Adrenal gland (tissue), 12 donors: ENCODE data around the gene ANKRD55. TPM values are rescaled to one million over a fixed set of nuclear protein-coding genes. Genes with fewer than 3 reads are reported as not detected.

Experiments
- DNase-seq, 7 donors: peaks; one replicate each; pipeline ENCODE4 v3.0.0-alpha.2; 2019 to 2020
- H3K27ac ChIP-seq, 5 donors: fragments of 200-600 bp; sonication (generic) in 4 of 5; 1 replicate in 3 of 5; 2 replicates in 2 of 5; pipeline versions ENCODE4 v1.5.1 to v1.8.0; 2016 to 2020; ENCODE audit warnings: mild to moderate bottlenecking in 1 of 5
- H3K27me3 ChIP-seq: fragments of 200-600 bp; 2 replicates; pipeline ENCODE4 v1.8.0; 2021
- H3K36me3 ChIP-seq, 2 donors: fragments of 200-600 bp; replicated peaks in 1 of 2; 1 replicate in 1 of 2; 2 replicates in 1 of 2; pipeline versions ENCODE4 v1.5.1 to v1.8.0; 2018 to 2022
- H3K4me1 ChIP-seq, 2 donors: fragments of 200-600 bp; replicated peaks in 1 of 2; 1 replicate in 1 of 2; 2 replicates in 1 of 2; pipeline versions ENCODE4 v1.5.1 to v1.8.0; 2018 to 2021
- H3K4me3 ChIP-seq, 4 donors: fragments of 200-600 bp; sonication (generic) in 3 of 4; one replicate each; pipeline ENCODE4 v1.5.1; 2016 to 2018
- H3K9me3 ChIP-seq, 3 donors: fragments of 200-600 bp; sonication (generic) in 1 of 3; replicated peaks in 1 of 3; 1 replicate in 2 of 3; 2 replicates in 1 of 3; pipeline versions ENCODE4 v1.5.1 to v1.8.0; 2016 to 2021
- POLR2A ChIP-seq, 2 donors: fragments of 450-650 bp; IDR thresholded peaks; one replicate each; pipeline ENCODE4 v1.6.1; 2017; ENCODE audit warnings: antibody characterized with exemption in 2 of 2, mild to moderate bottlenecking in 2 of 2, moderate library complexity in 1 of 2
- WGBS, 4 donors: extraction: QIAGEN DNeasy Blood & Tissue Kit in 2 of 4; methylation state at CpG; one replicate each; pipeline versions ENCODE4 v1.1.5 to v1.1.7; 2013 to 2017; 5-methylcytosine and 5-hydroxymethylcytosine counted together
- intact Hi-C, 2 donors: fragments of 100-400 bp; cut with DNase I; formaldehyde crosslinking; loops; one replicate each; pipeline versions ENCODE4 v1.14.1 to v1.15.0; 2022 to 2023
- polyA plus RNA-seq, 3 donors: library from polyadenylated mRNA; stranded (reverse); fragments of 200-250 nt in 2 of 3; fragments of 350-450 nt in 1 of 3; fragmentation: Illumina TruSeq in 1 of 3; extraction: RNeasy Lipid Tissue Mini Kit (QIAGEN cat#74804) in 1 of 3; gene quantifications; one replicate each; pipeline ENCODE4 v1.2.3, GENCODE V29; 2013 to 2014
- total RNA-seq, 9 donors: library from RNA; depleted of rRNA in 4 of 9; stranded (reverse); fragments of >200 nt in 4 of 9; fragments of 120-200 nt in 1 of 9; fragmentation: NEBNext Ultra II Directional in 1 of 9; extraction: Animal tissue kit (Norgen Biotek cat#: 25700) in 1 of 9; gene quantifications; one replicate each; pipeline versions ENCODE4 v1.1.0 to v1.2.4, GENCODE V29; 2013 to 2023
- TF ChIP-seq, protein P1 (sequence below), 6 experiments: fragments of 450-650 bp in 4 of 6; fragments of 200-600 bp in 2 of 6; sonication (generic) in 1 of 6; IDR thresholded peaks; 1 replicate in 5 of 6; 2 replicates in 1 of 6; pipeline versions ENCODE4 v1.5.1 to v1.8.0; 2016 to 2021; ENCODE audit warnings: antibody characterized with exemption in 6 of 6, mild to moderate bottlenecking in 2 of 6, moderate library complexity in 1 of 6
- donor health status: healthy with polysubstance abuse.
- donor health status: Bipolar disorder and iron deficiency.
- donor health status: DM: yes; HTN: yes; CAD: no.
- donor health status: DM: no; HTN: no; CAD: no.
- donor health status: DM: no; HTN: no; CAD: no.
- donor health status: DM: yes; HTN: yes; CAD: no.

Gene ANKRD55
- total and polyA plus RNA-seq, 12 donors, result 0.03 to 0.81 (median 0.29) TPM; not detected in 4

DNA sequence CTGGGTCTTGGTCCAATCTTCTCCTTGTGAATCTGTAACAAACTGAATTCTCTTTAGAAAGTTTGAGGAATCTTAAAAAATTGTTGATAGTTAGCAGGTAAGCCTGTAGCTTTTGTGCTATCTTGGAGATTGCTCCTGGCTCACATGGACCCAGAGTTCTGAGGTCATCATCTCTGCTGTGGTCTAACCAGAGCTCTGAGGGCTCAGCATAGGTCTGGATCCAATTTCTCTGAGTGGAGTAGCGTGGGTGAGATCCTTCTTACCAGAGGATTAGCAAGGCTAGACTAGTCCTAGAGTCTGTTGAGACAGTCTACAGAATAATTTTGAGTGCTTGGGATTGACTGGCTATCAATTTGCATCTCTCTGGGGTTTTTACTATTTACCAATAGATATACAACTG is 177.8 kb downstream of the ANKRD55 start:
- Histone ChIP-seq H3K27me3 (no peaks in the 10 kb centered on the region), H3K4me1 (peaks cover 8 to 18% of the 10 kb centered on the region in 2 donors), H3K36me3 (no peaks in the 10 kb centered on the region), H3K9me3 (no peaks in the 10 kb centered on the region), H3K27ac (no peak overlapping the region), H3K4me3 (no peak overlapping the region)
- no peak for DNase-seq
- TF ChIP-seq, protein P1, sequence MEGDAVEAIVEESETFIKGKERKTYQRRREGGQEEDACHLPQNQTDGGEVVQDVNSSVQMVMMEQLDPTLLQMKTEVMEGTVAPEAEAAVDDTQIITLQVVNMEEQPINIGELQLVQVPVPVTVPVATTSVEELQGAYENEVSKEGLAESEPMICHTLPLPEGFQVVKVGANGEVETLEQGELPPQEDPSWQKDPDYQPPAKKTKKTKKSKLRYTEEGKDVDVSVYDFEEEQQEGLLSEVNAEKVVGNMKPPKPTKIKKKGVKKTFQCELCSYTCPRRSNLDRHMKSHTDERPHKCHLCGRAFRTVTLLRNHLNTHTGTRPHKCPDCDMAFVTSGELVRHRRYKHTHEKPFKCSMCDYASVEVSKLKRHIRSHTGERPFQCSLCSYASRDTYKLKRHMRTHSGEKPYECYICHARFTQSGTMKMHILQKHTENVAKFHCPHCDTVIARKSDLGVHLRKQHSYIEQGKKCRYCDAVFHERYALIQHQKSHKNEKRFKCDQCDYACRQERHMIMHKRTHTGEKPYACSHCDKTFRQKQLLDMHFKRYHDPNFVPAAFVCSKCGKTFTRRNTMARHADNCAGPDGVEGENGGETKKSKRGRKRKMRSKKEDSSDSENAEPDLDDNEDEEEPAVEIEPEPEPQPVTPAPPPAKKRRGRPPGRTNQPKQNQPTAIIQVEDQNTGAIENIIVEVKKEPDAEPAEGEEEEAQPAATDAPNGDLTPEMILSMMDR (IDR thresholded peaks at IDR 0.05), result no peak
- no peak for TF ChIP-seq POLR2A (IDR thresholded peaks at IDR 0.05)
- 86 to 100% (median 100%) methylated on average over 1 of the region's 1 CpG for WGBS, 4 donors
- intact Hi-C loops, result no loop called here

DNA sequence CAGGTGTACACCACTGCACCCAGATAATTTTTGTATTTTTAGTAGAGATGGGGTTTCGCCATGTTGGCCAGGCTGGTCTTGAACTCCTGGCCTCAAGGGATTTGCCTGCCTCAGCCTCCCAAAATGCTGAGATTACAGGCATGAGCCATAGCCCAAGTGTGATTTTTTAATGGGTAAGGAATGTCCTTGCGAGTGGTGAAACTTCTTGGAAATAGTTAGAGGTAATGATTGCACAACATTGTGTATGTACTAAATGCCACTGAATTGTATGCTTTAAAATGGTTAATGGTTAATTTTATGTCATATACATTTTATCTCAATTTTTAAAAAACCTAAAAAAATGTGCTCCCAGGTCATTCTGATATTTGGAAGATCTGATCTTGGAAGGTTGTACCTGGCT is 178.5 kb downstream of the ANKRD55 start:
- no peaks in the 10 kb centered on the region for H3K27me3 ChIP-seq
- H3K9me3 ChIP-seq, result no peaks in the 10 kb centered on the region
- H3K4me1 ChIP-seq, result peaks cover 8 to 21% of the 10 kb centered on the region in 2 donors
- no peak for TF ChIP-seq POLR2A (IDR thresholded peaks at IDR 0.05)
- TF ChIP-seq, protein P1 (IDR thresholded peaks at IDR 0.05), result no peak
- H3K27ac ChIP-seq, result no peak overlapping the region
- DNase-seq, result no peak
- intact Hi-C loops, result no loop called here
- 78 to 91% (median 89%) methylated on average over 2 of the region's 2 CpGs for WGBS, 4 donors
- no peaks in the 10 kb centered on the region for H3K36me3 ChIP-seq
- no peak overlapping the region for H3K4me3 ChIP-seq

DNA sequence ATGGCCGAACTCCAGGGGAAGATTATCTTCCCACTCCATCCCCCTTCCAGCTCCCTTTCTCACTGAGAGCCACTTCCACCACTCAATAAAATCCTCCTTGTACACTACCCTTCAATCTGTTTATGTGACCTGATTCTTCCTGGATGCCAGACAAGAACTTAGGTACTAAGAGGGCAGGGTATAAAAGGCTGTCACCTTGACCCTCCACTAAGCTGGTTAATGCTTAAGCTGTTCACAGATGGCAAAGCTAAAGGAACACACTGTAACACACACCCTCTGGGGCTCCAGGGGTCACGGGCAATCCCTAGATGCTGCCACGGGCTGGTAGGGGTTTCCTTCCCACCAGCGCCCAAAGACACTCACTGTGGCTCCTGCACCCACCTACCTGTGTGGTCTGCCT is 179.8 kb downstream of the ANKRD55 start:
- Histone ChIP-seq H3K27ac (no peak overlapping the region), H3K4me3 (no peak overlapping the region), H3K27me3 (no peaks in the 10 kb centered on the region), H3K4me1 (peaks cover 3 to 12% of the 10 kb centered on the region in 2 donors), H3K36me3 (no peaks in the 10 kb centered on the region), H3K9me3 (no peaks in the 10 kb centered on the region)
- TF ChIP-seq, protein P1 (IDR thresholded peaks at IDR 0.05), result no peak
- no peak for TF ChIP-seq POLR2A (IDR thresholded peaks at IDR 0.05)
- DNase-seq, result no peak
- WGBS, 4 donors, result 93 to 100% (median 100%) methylated on average over 1 to 4 of the region's 4 CpGs
- intact Hi-C loops, result no loop called here

DNA sequence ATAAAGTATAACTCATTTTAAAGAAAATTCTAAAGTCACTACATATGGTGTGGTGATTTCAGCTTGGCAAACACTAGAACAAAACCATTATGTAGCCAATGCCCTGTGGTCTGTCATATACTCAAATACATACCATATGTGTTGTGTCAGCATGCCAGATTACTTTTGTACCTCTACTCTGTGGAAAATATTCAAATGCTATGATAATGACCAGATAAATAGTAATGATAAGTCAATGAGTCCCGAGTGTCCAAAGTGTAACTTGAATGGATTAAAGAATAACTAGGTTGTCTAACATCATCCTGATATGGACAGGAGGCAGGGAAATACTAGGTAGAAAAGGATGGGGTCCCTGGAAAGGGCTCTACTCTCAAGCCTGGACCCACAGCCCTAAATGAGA is 180.4 kb downstream of the ANKRD55 start:
- 76 to 87% (median 85%) methylated on average over 1 of the region's 1 CpG for WGBS, 4 donors
- no peak for DNase-seq

More for the DNA sequence above, 180.4 kb downstream of the ANKRD55 start:
- H3K4me1 ChIP-seq, result peaks cover 0 to 7% of the 10 kb centered on the region in 2 donors
- TF ChIP-seq POLR2A (IDR thresholded peaks at IDR 0.05), result no peak
- TF ChIP-seq, protein P1 (IDR thresholded peaks at IDR 0.05), result no peak
- intact Hi-C loops, result no loop called here
- no peak overlapping the region for H3K27ac ChIP-seq
- no peaks in the 10 kb centered on the region for H3K36me3 ChIP-seq
- no peaks in the 10 kb centered on the region for H3K27me3 ChIP-seq
- H3K9me3 ChIP-seq, result no peaks in the 10 kb centered on the region
- H3K4me3 ChIP-seq, result no peak overlapping the region
